Endothelial cell of umbilical vein (primary cell): ENCODE measurements around the gene RAB44.

Experiments
- POLR2A ChIP-seq: IDR thresholded peaks from 2 replicates; pipeline ENCODE4 v1.6.1; 2012; ENCODE audit warnings: low read depth, mild to moderate bottlenecking, control low read depth, low read length
- POLR2AphosphoS5 ChIP-seq: IDR thresholded peaks from 2 replicates; pipeline ENCODE4 v1.6.1; 2012; ENCODE audit warnings: low read depth, mild to moderate bottlenecking, control low read depth, low read length, moderate library complexity; ENCODE audit not compliant: insufficient read depth

GRCh38 chr6:36772397-36772796 lies 74.8 kb downstream of the RAB44 start:
- TF ChIP-seq POLR2A (no peak), POLR2AphosphoS5 (no peak)
